Omental fat pad (tissue), 4 donors: ENCODE results near the gene HSP90AA1. TPM values are rescaled to one million over a fixed set of nuclear protein-coding genes. Genes with fewer than 3 reads are reported as not detected.

Experiments
- ATAC-seq: fragments of 150-250 bp; one replicate; pipeline ENCODE4 v1.9.1; 2016; ENCODE audit warnings: mild to moderate bottlenecking, moderate library complexity; ENCODE audit not compliant: low FRiP score
- DNase-seq: peaks from one replicate; pipeline ENCODE4 v3.0.0-alpha.2; 2019; ENCODE audit warnings: low spot score
- CTCF ChIP-seq, 3 donors: fragments of 450-650 bp; IDR thresholded peaks; one replicate each; pipeline ENCODE4 v1.5.1; 2016 to 2017; ENCODE audit warnings: antibody characterized with exemption in 3 of 3, mild to moderate bottlenecking in 3 of 3, moderate library complexity in 2 of 3
- total RNA-seq, 4 donors: library from RNA; depleted of rRNA; stranded (reverse); fragments of >200 nt; gene quantifications; one replicate each; pipeline ENCODE4 v1.1.0, GENCODE V29; 2016

HSP90AA1 gene
- total RNA-seq, 4 donors from 2014 or later, result 453 to 1,533 (median 691) TPM

GRCh38 chr14:102103062-102103695 lies 16.3 kb upstream of the HSP90AA1 start:
- TF ChIP-seq CTCF (IDR thresholded peaks at IDR 0.05), result no peak
- ATAC-seq, result no peak
- DNase-seq, result no peak

GRCh38 chr14:102097441-102098135 lies 10.7 kb upstream of the HSP90AA1 start:
- DNase-seq (no peak), ATAC-seq (no peak)
- no peak for TF ChIP-seq CTCF (IDR thresholded peaks at IDR 0.05)

GRCh38 chr14:102096569-102097188 lies 9.8 kb upstream of the HSP90AA1 start:
- peak; percentile 88 for ATAC-seq
- TF ChIP-seq CTCF (IDR thresholded peaks at IDR 0.05), result peak in 1 of 3 donors; percentile 72
- peak; percentile 99 for DNase-seq

- no peak for DNase-seq
- ATAC-seq, result peak; percentile 17
- TF ChIP-seq CTCF (IDR thresholded peaks at IDR 0.05), result no peak
Observed at GRCh38 chr14:102095871-102096568, 9.2 kb upstream of the HSP90AA1 start.

- no peak for TF ChIP-seq CTCF (IDR thresholded peaks at IDR 0.05)
- ATAC-seq (peak; percentile 16), DNase-seq (no peak)
Observed at GRCh38 chr14:102095231-102095870, 8.5 kb upstream of the HSP90AA1 start.

- ATAC-seq (no peak), DNase-seq (no peak)
- TF ChIP-seq CTCF (IDR thresholded peaks at IDR 0.05), result no peak
Observed at GRCh38 chr14:102094101-102094500, 7.3 kb upstream of the HSP90AA1 start.
